NCI-H187 (cell line): ENCODE data around the gene EMC10.

Experiments used
- DNase-seq, 2 experiments: peaks; one replicate each; lab custom pipeline; 2025; lab: John Stamatoyannopoulos, UW

Gene EMC10

GRCh38 chr19:50478901-50479715 lies 2.8 kb downstream of the EMC10 start:
- DNase-seq = no peak

GRCh38 chr19:50479761-50480251 lies 3.5 kb downstream of the EMC10 start:
- DNase-seq = no peak

DNA sequence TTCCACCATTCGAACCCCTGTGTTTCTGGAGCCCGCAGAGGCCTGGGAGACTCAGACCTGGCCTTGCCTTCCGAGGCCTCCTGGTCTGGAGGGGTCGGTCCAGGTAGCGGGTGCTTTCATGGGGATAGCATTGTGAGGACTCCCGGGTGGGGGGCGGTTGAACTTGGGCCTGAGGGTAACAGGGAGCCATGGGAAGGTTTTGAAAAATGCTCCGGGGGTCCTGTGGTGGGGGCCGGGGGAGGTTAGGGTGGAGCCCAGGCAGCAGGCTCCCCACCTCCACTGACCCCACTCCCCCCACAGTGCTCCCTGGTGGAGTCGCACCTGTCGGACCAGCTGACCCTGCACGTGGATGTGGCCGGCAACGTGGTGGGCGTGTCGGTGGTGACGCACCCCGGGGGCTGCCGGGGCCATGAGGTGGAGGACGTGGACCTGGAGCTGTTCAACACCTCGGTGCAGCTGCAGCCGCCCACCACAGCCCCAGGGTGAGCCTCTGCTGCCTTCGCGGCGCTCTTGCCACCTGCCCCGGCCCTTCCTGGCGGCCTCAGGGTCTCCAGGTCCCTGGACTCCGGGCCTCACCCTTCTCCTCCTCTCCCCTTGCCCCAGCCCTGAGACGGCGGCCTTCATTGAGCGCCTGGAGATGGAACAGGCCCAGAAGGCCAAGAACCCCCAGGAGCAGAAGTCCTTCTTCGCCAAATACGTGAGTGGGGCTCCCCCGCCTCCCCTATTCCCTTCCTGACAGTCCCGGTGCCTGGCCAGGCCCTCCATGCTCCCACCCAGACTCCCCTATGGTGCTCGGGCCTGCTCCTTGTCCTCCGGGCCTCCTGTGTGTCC lies 4.2 kb downstream of the EMC10 start:
- no peak for DNase-seq

- no peak for DNase-seq
Observed at GRCh38 chr19:50481351-50482149, 5.2 kb downstream of the EMC10 start.

GRCh38 chr19:50482271-50482855 lies 6.1 kb downstream of the EMC10 start:
- DNase-seq = no peak

GRCh38 chr19:50482916-50483315 lies 6.6 kb downstream of the EMC10 start:
- DNase-seq = no peak

DNA sequence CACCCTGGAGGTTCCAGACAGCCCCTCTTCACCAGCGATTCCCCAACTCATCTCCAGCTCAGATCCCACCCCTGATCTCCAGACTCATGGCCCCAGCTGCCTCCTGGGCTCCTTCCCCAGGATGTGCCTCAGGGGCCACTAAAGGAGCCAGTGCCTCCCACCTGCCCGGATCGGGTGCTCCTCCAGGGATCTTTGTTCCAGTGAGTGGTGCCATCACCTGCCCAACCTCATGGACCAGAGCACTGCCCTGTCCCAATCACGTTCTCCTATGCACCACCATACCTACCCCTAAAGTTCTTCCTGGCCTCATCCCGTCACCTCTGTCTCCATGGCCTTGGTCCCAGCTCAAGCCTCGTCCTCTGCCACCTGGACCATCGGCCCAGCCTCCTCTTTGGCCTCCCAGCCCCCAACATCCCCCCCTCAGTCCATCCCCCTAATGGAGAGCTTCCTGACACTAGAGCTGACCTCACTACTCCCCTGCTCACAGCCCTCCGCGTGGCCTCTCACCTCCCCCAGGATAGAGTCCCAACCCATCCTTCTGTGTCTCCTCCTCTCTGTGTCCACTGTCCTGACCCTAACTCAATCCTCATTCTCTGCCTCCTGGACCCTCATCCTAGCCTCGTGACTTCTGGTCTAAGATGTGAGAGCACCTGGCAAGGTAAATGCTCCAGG lies 9.1 kb downstream of the EMC10 start:
- no peak for DNase-seq

- no peak for DNase-seq
Observed at GRCh38 chr19:50486823-50487515, 10.7 kb downstream of the EMC10 start.

GRCh38 chr19:50488389-50489194 lies 12.3 kb downstream of the EMC10 start:
- no peak for DNase-seq

GRCh38 chr19:50489461-50490011 lies 13.2 kb downstream of the EMC10 start:
- no peak for DNase-seq

GRCh38 chr19:50490411-50490811 lies 14.1 kb downstream of the EMC10 start:
- DNase-seq = no peak

DNA sequence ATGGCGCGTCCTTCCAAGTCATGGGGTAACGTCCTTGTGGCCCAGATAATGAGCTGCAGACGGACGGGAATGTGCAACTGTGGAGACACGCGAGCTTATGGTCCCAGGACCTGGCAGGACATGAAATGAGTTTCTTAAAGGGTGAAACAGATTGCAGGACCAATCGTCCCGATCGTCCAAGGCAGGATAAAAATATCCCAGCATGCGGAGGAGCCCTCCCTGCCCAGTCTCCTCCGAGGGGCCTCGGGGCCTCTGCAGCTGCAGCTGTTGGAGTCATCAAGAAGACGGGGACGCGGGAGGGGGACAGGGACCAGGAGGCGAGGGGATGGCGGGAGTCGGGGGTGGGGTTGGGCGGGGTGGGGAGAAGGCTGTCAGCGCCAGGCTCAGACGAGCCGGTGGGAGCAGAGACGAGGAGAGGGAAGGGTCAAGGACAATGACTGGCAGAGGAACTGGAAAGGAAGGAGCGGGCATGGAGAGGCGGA lies 14.7 kb downstream of the EMC10 start:
- DNase-seq = no peak

- DNase-seq = no peak
Observed at GRCh38 chr19:50492303-50493052, 16.2 kb downstream of the EMC10 start.

- DNase-seq = no peak
Observed at GRCh38 chr19:50493171-50493570, 16.9 kb downstream of the EMC10 start.

GRCh38 chr19:50494186-50495019 lies 18.1 kb downstream of the EMC10 start:
- DNase-seq = no peak

GRCh38 chr19:50495020-50495531 lies 18.8 kb downstream of the EMC10 start:
- DNase-seq = no peak
